ENCODE data around the gene DSCAML1. TPM values are rescaled to one million over a fixed set of nuclear protein-coding genes. Genes with fewer than 3 reads are reported as not detected.

DSCAML1 gene
- total and polyA plus RNA-seq, 2 of the 8 experiments (the other 6 are each of a cell fraction or from before 2014, with no cell fraction given) = 0.19 to 0.24 TPM

GRCh38 chr11:117723277-117724024, 73.6 kb downstream of the DSCAML1 start (continued):
- TF ChIP-seq USF2 (IDR thresholded peaks at IDR 0.05; ENCODE audit: low read length) (no peak), RAD21 (IDR thresholded peaks at IDR 0.05 in 1 of 2, conservative IDR thresholded peaks at IDR 0.05 in 1 of 2; ENCODE audit: low read depth in 2 of 2, low read length in 2 of 2) (no peak), CBX8 (IDR thresholded peaks at IDR 0.05; ENCODE audit: borderline replicate concordance, low read depth, low read length) (no peak), SP1 (IDR thresholded peaks at IDR 0.05; ENCODE audit: low read depth, low read length) (no peak), CHD1 (IDR thresholded peaks at IDR 0.05; ENCODE audit: low read depth, low read length) (no peak), KDM5A (IDR thresholded peaks at IDR 0.05; ENCODE audit: low read length) (no peak), RFX5 (IDR thresholded peaks at IDR 0.05; ENCODE audit: borderline replicate concordance, low read depth, low read length) (no peak), RXRA (IDR thresholded peaks at IDR 0.05; ENCODE audit: insufficient read depth, low read depth, low read length) (no peak), BRCA1 (IDR thresholded peaks at IDR 0.05; ENCODE audit: low read depth, low read length) (no peak), HDAC2 (IDR thresholded peaks at IDR 0.05; ENCODE audit: borderline replicate concordance in 1 of 2, low read depth in 2 of 2, low read length in 2 of 2) (no peak)

Data from H1 (cell line).